H1 (cell line): ENCODE measurements around the gene ZNF18. TPM values are rescaled to one million over a fixed set of nuclear protein-coding genes. Genes with fewer than 3 reads are reported as not detected.

Experiments
- CREB1 ChIP-seq: IDR thresholded peaks from 2 replicates; pipeline ENCODE4 v1.6.1; 2012; ENCODE audit warnings: inconsistent platforms
- EZH2 ChIP-seq: fragments of 200-600 bp; sonication (generic); IDR thresholded peaks from 2 replicates; pipeline ENCODE4 v1.7.1; 2012; ENCODE audit warnings: low read depth, mild to moderate bottlenecking, moderate library complexity, low read length, inconsistent platforms; ENCODE audit not compliant: severe bottlenecking
- KDM4A ChIP-seq: IDR thresholded peaks from one replicate; pipeline ENCODE4 v1.7.1; 2012; ENCODE audit warnings: low read depth, mild to moderate bottlenecking, moderate library complexity, low read length, inconsistent platforms; ENCODE audit not compliant: severe bottlenecking
- POLR2A ChIP-seq, 2 experiments: IDR thresholded peaks; 1 replicate in 1 of 2; 2 replicates in 1 of 2; pipeline ENCODE4 v1.6.1; 2011; ENCODE audit warnings: low read depth in 2 of 2, low read length in 2 of 2, mild to moderate bottlenecking in 2 of 2; ENCODE audit errors: control extremely low read depth in 1 of 2
- RAD21 ChIP-seq, 2 experiments: IDR thresholded peaks in 1 of 2; conservative IDR thresholded peaks in 1 of 2; 2 replicates each; pipeline ENCODE4 v1.6.1; 2011; ENCODE audit warnings: low read depth in 2 of 2, low read length in 2 of 2, improper control_type of control experiment in 1 of 2, inconsistent platforms in 1 of 2, mild to moderate bottlenecking in 1 of 2, moderate library complexity in 1 of 2
- ZNF274 ChIP-seq: IDR thresholded peaks from 2 replicates; pipeline ENCODE4 v1.7.0; 2012; ENCODE audit warnings: low read length, borderline replicate concordance; ENCODE audit errors: extremely low read depth
- polyA plus RNA-seq, 7 experiments: library from polyadenylated mRNA; depleted of rRNA in 3 of 7; stranded (reverse) in 5 of 7; unstranded in 2 of 7; fragments of >200 nt in 5 of 7; fragments of 200-250 nt in 2 of 7; gene quantifications; 1 replicate in 5 of 7; 2 replicates in 1 of 7; 4 replicates in 1 of 7; pipeline versions ENCODE4 v1.2.1 to v1.2.3, GENCODE V29; 2011 to 2013; ENCODE audit warnings: missing spikeins in 2 of 7, mixed read lengths in 2 of 7
- total RNA-seq: library from RNA; stranded (reverse); fragmentation: NEBNext Ultra II Directional; extraction: Animal tissue kit (Norgen Biotek cat#: 25700); gene quantifications from 2 replicates; pipeline ENCODE4 v1.2.1, GENCODE V29; 2021

The ZNF18 gene
- total and polyA plus RNA-seq, 2 of the 8 experiments (the other 6 are each of a cell fraction or from before 2014, with no cell fraction given): 3.0 to 9.9 TPM

GRCh38 chr17:12022310-12022709 lies 25.0 kb upstream of the ZNF18 start (continued):
- TF ChIP-seq EZH2: no peak
- no peak for TF ChIP-seq KDM4A
- no peak for TF ChIP-seq RAD21 (IDR thresholded peaks at IDR 0.05 in 1 of 2, conservative IDR thresholded peaks at IDR 0.05 in 1 of 2; ENCODE audit: low read depth in 2 of 2, low read length in 2 of 2)
- no peak for TF ChIP-seq CREB1
- no peak for TF ChIP-seq POLR2A (IDR thresholded peaks at IDR 0.05; ENCODE audit: control extremely low read depth in 1 of 2, low read depth in 2 of 2, low read length in 2 of 2)
- TF ChIP-seq ZNF274: no peak
